GM19238 (cell line): ENCODE measurements around the gene PM20D2.

Experiments
- DNase-seq: peaks from one replicate; pipeline ENCODE4 v3.0.0; 2011; ENCODE audit warnings: low spot score; ENCODE audit not compliant: insufficient read length

The PM20D2 gene

DNA sequence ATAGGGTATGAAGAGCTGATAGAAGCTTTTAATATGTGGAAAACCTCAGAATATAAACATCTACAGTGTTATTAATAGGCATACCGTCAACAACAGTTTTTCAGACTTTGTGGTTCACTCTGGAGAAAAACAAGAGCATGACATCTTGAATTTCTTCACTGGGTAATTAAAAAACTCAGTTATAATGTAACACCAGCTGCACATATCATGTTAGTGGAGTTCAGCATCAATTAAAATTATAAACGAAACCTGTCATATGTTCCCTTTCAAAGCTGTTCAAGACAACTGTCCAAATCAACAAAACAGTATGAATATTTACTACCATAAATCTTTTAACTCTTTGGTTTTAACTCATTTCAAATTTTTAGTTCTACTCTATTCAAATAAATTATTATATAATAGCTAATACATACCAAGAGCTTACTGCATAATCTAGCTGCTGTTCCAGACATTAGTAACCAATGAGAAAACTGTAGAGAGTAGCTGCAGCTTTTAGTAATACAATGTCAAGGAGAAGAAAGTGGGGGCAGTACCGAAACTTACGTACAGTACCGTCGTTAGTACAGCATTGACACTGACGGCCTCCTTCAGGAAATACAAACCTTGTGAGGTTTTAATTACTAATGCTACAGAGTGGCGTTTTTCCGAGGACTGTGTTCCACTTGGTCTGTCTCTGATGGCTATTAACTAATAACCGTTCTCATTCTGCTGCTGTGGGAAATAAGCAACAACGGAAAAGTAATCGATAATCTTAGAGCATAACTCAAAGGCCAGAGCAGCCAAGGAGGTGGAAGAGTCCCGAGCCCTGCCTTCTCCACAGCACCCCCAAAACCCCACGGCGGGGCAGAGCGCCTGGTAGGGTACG, 532 bp upstream of the PM20D2 start:
- peak; percentile 28 for DNase-seq

DNA sequence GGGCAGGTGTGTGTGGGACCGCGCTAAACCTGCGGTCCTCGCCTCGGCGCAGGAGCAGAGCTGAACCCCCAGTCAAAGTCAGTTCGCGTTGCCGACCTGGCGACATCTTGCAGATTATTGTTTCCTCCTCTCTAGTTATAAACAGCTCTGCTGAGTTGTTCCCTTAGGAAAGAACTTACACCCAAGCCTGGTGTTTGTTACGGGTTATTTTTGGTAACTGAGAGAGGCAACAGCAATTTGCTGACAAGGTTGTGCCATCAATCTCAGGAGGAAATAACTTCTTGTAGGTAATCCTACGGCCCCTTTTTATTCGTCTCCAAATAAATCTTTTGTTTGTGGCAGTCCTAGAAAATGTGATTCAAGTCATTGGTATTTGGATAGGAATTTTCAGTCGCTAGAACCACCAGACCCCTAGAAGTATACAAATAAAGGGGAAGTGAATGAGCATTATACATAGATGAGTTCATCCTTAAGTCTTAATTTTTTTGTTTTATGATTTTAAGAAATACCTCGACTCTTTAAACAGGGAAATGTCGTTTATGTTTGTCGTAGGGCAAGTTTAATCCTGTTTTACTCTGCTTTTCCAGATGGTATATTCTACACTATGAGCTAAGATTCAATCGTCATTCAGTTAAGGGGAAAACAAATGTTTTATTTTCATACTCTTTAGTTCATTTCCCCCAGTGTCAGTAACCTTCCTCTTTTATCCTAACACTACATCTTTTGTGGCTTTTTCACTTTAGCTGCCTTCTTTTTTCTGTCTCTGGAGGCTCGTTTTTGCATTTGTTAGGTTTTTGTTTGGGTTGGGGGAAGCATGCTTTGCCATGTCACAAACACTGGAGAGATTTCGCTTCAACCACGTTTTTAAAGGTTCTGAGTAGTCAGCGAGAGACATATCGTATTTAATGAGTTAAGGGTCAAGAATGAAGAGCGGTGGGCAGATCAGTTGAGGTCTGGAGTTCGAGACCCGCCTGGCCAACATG, 1.2 kb downstream of the PM20D2 start:
- DNase-seq, result no peak

DNA sequence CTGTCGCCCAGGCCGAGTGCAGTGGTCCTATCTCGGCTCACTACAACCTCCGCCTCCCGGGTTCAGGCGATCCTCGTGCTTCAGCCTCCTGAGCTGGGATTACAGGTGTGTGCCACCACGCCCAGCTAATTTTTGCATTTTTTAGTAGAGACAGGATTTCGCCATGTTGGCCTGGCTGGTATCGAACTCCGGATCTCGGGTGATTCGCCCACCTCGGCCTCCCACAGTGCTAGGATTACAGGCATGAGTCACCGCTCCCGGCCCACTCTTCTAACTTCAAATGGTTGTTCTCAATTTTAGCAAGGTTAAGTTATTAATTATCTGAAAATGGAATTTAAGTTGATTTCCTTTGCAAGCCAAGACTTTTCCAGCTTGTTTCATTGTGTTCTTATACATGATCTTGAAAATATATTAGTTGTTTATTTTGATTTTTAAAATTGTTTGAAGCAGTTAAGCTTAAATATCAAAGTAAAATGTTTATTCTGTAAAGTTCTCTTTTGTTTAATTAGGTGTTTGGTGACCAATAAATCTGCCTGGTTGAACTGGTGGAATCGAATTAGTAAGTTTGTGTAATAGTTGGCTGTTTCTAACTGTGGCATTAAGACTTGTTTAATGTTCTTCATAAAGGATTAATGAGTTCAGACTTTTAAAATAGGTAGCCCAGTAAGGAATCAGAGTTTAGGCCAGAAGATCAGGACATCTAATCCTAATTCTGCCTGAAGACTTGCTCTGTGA, 2.3 kb downstream of the PM20D2 start:
- DNase-seq, result no peak

DNA sequence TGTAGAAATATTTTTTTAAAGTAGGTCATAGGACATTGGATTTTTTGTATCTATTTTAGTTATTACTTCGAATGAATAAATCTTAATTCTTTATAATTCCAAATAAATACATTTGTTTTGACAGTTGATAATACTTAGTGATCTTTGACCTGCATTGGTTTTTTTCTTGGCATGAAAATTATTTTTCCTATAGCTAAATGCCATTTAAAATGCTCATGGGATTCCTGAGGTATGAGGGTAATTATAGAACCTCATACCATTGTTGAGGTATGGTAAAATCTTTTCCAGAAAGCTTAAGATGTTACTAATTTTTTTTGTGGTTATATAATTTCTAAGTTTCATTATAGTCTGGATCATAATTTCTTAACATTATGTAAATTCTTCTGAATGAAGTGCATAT, 8.3 kb downstream of the PM20D2 start:
- no peak for DNase-seq

DNA sequence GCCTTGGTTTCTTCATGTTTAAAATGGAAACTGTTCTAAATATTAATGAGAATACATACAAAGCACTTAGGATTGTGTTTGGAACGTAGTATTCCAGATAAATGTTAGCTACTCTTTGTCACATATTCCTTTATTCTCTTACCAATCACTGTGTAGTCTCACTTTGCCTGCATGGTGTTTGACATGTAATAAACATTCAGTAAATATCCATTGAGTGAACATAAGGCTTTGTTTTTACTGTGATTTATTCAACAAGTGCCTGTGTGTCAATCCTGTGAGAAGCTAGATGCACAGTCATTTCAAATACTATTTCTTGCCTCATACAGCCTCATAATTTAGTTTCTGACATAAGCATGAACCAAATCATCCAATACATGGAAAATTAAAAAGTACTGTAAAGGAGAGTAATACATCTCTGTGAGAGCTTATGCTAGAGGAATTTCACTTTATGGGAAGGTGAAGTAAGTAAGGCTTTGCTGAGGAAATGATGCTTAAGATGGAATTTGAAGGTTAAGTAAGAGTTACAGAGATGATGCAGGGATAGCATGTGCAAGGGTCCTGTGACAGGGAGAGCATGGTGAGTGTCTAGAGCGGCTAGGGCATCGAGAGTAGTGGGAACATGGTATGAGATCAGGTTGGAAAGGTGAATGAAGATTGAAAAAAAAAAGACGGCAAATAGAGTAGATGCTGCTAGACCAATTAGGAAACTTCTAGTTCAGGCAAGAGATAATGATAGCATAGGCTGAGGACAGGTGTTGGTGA, 14.7 kb downstream of the PM20D2 start:
- no peak for DNase-seq

DNA sequence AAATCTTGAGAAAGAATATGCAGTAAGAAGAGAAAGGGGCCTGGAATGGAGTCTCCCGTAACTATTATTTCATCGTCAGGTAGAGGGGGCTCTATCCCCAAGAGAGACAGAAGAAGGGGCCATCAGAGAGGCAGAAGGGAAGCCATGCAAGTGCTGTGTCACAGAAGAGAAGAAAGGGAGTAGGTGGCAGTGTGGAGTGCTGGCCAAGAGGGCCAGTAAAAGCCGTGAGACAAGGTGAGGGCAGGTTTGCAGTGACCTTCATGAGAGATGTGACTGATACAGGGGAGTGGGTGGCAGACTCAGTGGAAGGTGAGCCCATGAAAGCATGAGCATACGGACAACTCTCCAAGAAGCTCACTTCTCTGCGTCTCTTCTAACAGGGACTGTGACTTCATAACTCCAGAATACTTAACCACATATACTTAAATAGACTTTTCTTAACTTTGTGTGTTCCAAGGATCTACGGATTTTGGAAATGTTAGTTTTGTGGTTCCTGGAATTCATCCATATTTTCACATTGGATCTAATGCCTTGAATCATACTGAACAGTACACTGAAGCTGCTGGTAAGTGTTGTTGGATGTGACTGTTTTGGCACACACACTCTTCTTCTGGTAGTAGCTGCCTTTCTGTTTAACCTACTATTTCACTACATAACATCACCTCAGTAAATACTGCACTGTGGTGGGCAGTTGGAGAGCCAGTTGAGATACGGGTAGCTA, 15.6 kb downstream of the PM20D2 start:
- no peak for DNase-seq

DNA sequence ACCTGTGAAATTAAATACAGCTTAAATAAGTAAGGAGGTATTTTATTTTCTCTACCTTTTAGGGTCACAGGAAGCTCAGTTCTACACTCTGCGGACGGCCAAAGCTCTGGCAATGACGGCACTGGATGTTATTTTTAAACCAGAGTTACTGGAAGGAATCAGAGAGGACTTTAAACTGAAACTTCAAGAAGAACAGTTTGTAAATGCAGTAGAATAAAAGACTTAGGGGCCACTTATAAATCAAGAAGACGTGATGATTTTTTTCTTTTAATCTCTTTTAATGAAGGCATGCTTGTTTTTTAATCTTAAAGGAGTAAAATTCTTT, 16.2 kb downstream of the PM20D2 start:
- no peak for DNase-seq

DNA sequence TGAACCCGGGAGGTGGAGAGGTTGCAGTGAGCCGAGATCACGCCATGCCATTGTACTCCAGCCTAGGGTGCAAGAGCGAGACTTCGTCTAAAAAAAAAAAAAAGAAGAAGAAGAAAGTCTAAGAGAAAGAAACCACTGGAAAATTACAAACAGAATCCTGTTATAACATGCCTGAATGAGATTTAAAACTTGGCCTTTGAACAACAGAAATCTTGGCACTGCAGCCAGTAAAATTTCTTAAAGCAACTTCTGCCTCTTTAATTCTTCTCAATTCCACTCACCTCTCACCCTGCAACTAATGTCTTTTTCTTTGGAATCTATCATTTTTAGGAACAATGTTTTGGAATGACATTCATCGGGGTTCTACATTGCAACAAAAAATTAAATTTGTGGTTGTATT, 26.3 kb downstream of the PM20D2 start:
- DNase-seq, result no peak

DNA sequence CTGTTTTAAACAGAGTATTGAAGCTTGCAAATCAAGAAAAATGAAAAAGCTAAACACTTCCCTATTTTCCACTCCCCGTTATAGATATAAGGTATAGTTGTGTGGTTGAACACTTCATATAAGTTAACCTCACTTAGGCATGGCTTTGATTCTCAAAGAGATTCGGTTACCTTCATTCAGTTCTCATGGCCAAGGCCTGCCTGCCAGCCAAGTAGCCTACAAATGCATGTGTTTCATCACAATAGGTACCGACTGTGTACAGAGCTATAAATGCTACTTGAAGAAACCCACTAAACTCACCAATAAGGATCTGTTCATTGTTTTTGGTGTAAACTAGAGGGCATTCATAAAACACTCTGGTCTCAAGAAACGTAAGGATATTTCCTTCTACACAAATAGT, 27.8 kb downstream of the PM20D2 start:
- DNase-seq, result no peak

DNA sequence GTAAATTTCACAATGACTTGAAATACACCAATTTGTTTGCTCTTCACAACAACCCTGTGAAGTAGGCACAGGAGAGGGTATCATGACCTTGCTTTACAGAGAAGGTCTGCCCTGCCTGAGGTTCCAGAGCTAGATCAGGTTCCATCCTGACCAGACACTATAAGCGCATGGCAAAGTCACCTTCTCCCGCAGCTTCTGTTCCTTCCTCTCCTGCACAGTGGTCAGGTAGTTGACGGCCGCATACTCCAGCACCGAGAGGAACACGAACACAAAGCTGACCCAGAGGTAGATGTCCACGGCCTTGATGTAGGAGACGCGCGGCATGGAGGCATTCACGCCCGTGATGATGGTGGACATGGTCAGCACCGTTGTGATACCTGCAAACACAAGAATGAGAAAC, 34.3 kb downstream of the PM20D2 start:
- DNase-seq, result no peak

DNA sequence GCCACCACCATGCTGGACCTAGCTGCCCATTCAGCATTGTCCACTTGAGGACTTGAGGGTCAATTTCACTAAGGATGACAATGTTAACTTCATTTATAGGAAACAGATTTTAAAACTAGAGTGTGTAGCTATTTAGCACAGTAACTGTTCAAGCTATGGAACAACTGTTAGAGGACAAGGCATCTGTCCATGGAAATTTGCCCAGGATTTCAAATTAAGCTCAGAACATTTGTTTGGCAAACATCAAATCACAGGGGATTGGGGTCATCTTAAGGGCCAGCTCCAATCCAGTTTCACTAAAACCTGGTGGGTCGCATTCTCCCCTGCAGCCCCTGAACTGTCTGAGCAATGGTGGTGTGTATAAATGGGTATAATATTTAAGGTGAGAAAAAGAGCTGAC, 35.1 kb downstream of the PM20D2 start:
- no peak for DNase-seq

DNA sequence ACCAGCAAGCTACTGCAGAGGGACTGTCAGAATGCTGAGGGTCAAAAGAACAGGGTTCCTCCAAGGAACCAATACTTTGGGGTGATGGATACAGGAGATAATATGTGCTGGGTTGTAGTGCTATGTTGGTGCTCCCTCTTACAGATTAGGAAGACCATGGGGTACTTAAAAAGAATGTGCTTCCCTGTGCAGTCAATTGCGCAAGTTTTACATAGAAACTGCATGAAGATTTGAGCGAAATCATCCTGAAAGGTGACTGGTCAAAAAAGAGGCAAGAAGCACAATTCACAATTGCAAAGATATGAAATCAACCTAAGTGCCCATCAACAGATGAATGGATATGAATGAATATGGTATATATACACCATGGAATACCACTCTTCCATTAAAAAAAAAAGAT, 37.4 kb downstream of the PM20D2 start:
- DNase-seq, result no peak

DNA sequence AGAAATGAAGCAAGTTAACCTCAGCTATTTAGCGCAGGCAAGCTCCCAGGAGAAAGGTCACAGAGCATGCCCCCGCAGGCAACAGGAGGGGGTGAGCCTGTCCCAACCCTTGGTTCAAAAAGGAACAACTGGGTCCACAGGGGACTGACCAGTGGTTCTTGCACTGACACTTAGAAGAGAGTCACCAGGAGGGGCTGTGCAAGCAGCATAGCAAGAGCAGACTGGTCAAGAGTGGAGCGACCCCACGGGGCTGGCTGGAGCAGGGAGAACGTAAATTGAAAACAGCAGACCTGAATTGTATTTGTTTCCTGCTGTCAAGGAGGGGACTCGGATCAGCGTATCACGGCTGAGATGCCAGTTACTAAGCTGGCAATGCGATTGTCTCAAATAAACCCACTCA, 38.5 kb downstream of the PM20D2 start:
- no peak for DNase-seq

DNA sequence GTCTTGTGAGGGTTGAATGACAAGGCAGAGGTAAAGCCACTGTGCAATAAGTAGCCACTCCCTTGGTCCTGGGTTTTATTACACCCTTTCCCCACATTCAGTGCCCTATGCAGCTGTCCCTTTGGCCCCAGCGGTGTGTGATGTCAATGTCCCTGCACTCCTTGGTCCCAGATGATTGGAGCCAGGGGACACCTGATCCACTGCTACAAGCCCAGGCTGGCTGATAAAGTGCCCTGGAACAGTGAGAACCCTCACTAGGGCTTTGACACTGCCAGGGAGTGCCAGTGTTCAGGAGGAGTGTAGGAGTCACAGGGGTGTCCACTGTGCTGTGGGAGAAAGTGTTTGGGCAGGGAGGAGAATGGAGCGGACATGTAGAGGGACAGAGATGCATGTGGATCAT, 40.9 kb downstream of the PM20D2 start:
- DNase-seq, result no peak

DNA sequence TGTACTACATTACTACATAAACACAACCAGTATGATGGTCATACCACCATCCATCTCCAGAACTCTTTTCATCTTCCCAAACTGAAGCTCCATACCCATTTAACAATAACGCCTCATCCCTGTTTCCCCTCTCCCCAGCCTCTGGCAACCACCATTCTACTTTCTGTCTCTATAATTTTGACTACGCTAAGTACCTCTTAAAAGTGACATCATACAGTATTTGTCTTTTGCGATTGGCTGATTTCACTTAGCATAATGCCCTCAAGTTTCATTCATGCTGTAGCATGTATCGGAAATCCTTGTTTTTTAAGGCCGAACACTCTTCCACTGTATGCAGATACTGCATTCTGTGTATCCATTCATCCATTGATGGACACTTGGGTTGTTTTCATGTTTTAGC, 41.6 kb downstream of the PM20D2 start:
- no peak for DNase-seq

DNA sequence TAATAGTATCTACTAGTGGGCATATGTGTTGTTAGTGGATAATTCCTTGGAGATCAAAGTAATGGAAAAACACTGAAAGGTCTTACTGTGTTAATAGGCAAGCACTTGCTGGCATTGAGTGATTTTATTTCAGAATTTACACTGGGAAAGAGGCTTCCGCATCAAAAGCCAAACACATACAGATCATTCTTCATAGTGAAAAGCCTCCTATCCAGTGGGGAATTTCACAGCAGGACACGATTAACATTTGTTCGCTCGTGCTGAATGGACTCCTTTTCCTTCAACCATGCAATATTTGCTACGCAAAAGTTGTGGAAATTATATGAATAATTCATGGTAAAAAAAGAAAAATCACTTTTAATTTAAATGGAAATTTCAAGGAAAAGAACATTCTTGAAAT, 44.9 kb downstream of the PM20D2 start:
- no peak for DNase-seq

DNA sequence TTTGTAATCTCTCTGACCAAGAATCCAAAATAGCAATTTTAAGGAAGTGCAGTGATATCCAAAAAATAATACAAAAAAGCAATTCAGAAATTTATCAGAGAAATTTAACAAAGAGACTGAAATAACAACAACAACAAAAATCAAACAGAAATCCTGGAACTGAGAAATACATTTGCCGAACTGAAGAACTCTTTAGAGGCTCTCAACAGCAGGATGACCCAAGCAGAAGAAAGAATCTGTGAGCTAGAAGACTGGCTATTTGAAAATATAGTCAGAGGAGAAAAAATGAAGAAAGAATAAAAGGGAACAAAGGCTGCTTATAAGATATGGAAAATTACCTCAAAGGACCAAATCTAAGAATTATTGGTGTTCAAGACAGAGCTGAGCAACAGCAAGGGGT, 48.7 kb downstream of the PM20D2 start:
- no peak for DNase-seq

DNA sequence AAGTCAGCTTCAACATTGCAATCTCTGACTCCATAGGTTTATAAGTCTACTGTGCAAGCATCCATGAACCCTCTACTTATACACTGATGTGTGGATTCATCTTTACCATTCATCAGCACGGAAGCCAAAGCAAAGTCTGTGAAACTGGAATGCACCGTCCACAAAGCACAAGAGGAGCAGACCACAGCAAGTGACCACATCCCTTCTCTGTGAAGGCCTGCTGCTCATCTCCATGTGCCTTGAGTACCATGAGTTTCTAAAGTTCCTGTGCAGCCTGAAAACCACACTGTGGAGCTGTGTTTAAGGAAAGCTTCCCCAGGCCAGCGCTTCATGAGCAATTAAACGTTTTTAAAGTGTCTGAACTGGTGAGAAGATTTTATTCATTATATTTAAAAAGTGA, 51.3 kb downstream of the PM20D2 start:
- DNase-seq, result no peak

DNA sequence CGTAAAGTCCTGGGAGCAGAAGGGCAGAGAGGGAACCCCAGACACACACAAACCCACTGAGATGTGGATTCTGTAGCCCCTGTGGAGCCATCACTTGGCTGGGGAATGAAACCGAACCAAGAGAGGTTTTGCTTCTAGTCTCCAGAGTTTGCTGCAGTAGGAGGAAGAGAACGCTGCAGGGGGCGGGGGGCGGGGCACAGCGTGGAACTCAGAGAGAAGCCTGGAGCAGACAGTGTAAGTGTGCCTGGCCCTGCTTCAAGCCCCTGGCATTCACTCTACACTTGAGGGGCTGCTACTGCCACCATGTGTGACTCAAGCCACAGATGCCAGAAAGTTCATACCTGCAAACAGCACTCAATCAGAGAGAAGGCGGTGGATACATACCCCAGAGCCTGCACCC, 52.4 kb downstream of the PM20D2 start:
- DNase-seq, result no peak

DNA sequence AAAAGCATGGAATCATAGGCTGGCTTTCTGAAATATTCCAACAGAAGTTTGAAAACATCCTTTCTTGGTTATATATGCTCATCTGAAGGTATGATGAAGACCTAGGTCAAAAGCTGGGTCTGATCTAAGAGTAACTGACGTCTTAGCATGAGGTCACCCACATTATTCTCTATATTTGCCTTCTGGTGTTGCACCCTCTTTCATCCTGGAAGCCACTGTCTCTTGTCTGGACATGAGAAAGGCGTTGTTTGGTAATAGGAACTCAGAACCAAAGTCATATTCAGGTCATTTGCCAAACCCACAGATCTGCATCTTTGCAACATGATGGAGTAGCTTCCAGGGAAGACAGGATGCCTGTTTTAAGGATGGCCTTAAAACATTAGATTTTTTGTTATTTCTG, 53.7 kb downstream of the PM20D2 start:
- DNase-seq, result no peak
